ENCODE measurements around the gene R3HDM4. TPM values are rescaled to one million over a fixed set of nuclear protein-coding genes. Genes with fewer than 3 reads are reported as not detected.
A peak's percentile ranks its signal among the peaks of the same experiment; 100 is the strongest.

R3HDM4 gene
- total and polyA plus RNA-seq, 2 donors from 2014 or later, result 47.4 to 71.4 TPM

DNA sequence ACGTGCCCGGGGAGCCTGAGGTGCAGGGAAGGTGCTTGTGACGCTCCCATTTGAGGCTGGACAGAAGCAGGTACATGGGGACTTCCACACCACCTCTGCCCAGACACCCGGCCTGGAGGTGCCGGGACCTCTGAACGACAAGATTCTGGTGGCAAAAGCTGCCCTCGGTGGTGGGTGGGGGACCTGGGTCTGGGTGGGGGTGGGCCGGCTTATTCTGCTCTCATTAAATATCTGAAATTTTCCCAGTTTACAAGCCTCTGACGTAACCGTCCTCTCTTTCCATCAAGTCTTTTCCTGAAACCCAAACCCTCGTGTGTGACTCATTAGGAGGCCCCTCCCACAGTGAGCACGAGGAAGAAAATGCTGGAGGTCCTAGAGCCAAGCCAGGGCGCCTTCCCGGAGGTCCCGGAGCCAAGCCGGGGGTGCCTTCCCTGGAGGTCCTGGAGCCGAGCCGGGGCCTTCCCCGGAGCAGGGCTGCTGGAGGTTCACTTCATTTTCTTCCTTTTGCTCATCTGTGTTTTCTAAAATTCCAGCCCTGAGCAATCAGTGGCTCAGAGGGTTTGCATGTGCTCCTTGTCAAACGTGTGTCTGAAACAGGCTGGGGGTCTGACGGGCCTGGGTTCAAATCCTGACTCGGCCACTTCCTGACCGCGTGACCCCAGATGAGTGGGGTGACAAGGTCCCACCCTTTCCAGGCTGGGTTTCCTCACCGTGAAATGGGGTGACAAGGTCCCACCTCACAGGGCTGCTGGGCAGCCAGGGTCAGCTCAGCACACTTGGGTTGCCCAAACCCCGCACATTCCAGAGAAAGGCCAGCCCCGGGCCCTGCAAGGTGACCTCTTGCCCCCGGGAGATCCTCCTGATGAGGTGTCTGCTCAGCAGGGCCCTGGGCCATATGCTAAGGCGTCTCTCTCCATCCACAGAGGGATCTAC lies 43.5 kb downstream of the R3HDM4 start:
- H3K9me3 ChIP-seq (ENCODE audit: control insufficient read depth in 2 of 3, insufficient read depth in 1 of 3, low read length in 3 of 3), result no peaks in the 10 kb centered on the region
- TF ChIP-seq, protein P1, sequence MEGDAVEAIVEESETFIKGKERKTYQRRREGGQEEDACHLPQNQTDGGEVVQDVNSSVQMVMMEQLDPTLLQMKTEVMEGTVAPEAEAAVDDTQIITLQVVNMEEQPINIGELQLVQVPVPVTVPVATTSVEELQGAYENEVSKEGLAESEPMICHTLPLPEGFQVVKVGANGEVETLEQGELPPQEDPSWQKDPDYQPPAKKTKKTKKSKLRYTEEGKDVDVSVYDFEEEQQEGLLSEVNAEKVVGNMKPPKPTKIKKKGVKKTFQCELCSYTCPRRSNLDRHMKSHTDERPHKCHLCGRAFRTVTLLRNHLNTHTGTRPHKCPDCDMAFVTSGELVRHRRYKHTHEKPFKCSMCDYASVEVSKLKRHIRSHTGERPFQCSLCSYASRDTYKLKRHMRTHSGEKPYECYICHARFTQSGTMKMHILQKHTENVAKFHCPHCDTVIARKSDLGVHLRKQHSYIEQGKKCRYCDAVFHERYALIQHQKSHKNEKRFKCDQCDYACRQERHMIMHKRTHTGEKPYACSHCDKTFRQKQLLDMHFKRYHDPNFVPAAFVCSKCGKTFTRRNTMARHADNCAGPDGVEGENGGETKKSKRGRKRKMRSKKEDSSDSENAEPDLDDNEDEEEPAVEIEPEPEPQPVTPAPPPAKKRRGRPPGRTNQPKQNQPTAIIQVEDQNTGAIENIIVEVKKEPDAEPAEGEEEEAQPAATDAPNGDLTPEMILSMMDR (IDR thresholded peaks at IDR 0.05; ENCODE audit: borderline replicate concordance, extremely low read depth, insufficient read depth), result no peak
- peaks cover 0 to 10% (median 0%) of the 10 kb centered on the region in 3 donors for H3K36me3 ChIP-seq (ENCODE audit: control insufficient read depth in 2 of 3, insufficient read depth in 3 of 3, low read length in 3 of 3)
- no peak overlapping the region for H3K4me3 ChIP-seq (ENCODE audit: low read length in 3 of 3)
- no peaks in the 10 kb centered on the region for H3K27me3 ChIP-seq (ENCODE audit: control insufficient read depth, insufficient read depth, low read length)
- DNase-seq (peak in 1 of 5 donors; percentile 94), FAIRE-seq (no peak)
- peaks cover 0 to 4% (median 0%) of the 10 kb centered on the region in 3 donors for H3K4me1 ChIP-seq (ENCODE audit: control insufficient read depth in 2 of 3, insufficient read depth in 2 of 3, low read depth in 1 of 3, low read length in 3 of 3)
- H3K9ac ChIP-seq (ENCODE audit: low read length in 3 of 3), result no peak overlapping the region
- intact Hi-C loops (cut with DNase I), result no loop called here
- H3K27ac ChIP-seq (ENCODE audit: low read depth in 2 of 2, low read length in 2 of 2), result peak overlapping the region; percentile 34 to 91

DNA sequence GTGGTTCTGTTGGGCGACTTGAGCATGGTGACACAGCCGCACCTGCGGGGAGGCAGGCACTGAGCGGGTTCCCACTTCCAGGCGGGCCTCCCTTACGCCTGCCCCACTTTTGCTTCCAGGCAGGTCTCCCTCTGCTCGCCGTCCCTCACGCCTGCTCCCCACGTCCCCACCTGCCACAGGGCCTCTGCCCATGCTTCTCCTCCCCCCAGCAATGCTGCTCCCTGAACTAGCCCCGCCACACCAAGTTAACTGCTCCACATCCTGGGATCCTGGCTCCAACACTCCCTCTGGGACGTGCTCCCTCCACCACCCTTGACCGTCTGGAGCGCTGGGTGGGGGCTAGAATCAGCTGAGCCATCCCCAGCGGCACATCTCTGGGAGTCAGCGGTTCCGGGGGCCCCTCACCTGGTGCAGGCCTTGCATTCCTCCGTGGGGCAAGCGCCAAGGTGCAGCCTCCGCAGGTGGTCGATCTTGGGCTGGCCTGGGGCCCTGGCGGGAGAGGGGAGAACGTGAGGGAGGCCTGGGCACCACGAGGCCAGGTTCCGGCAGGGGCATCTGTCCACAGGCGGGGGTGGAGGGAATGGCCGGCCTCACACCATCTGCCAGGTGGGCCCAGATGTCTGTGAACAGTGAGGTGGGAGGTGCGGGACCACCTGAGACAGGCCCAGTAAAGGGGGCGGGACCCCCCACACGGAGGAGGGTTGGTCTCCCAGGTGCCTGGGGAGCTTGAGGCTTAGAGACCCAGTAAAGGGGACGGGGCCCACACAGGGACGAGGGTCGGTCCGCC lies 44.4 kb downstream of the R3HDM4 start:
- DNase-seq, result peak in 1 of 5 donors; percentile 85
- FAIRE-seq, result no peak
- Histone ChIP-seq H3K4me3 (ENCODE audit: low read length in 3 of 3) (no peak overlapping the region), H3K4me1 (ENCODE audit: control insufficient read depth in 2 of 3, insufficient read depth in 2 of 3, low read depth in 1 of 3, low read length in 3 of 3) (peaks cover 0 to 8% (median 0%) of the 10 kb centered on the region in 3 donors), H3K27me3 (ENCODE audit: control insufficient read depth, insufficient read depth, low read length) (no peaks in the 10 kb centered on the region), H3K9me3 (ENCODE audit: control insufficient read depth in 2 of 3, insufficient read depth in 1 of 3, low read length in 3 of 3) (no peaks in the 10 kb centered on the region), H3K27ac (ENCODE audit: low read depth in 2 of 2, low read length in 2 of 2) (peak overlapping the region in 1 of 2 donors; percentile 78), H3K9ac (ENCODE audit: low read length in 3 of 3) (no peak overlapping the region), H3K36me3 (ENCODE audit: control insufficient read depth in 2 of 3, insufficient read depth in 3 of 3, low read length in 3 of 3) (peaks cover 0 to 8% (median 0%) of the 10 kb centered on the region in 3 donors)
- intact Hi-C loops (cut with DNase I), result no loop called here
- TF ChIP-seq, protein P1 (IDR thresholded peaks at IDR 0.05; ENCODE audit: borderline replicate concordance, extremely low read depth, insufficient read depth), result no peak

DNA sequence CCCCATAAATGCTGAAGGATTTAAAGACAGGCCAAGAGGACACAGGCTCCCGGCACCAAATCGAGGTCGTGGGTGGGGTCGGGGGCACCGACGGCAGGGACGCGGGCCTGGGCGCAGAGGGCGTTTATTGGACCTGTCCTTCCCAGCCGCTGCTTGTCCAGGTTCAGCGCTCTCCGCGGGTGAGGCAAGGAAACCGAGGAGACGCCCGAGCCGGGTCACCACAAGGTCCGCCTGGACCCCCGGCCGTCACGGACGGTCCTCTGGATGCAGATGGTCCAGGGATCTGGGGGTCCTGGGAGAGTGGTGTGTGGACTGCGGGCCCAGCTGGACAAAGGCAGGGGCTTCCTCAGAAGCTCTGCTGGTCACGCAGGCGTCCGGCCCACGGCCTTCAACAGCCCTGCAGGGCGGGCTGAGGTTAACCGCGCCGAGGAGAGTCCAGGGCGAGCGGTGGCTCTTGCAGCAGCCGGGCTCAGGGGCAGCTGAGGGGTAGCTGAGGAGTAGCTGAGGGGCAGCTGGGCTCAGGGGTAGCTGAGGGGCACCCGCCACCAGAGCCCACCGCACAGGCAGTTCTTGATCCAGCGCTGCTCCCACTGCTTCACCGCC lies 45.1 kb downstream of the R3HDM4 start:
- H3K9me3 ChIP-seq (ENCODE audit: control insufficient read depth in 2 of 3, insufficient read depth in 1 of 3, low read length in 3 of 3), result no peaks in the 10 kb centered on the region
- no peaks in the 10 kb centered on the region for H3K27me3 ChIP-seq (ENCODE audit: control insufficient read depth, insufficient read depth, low read length)
- TF ChIP-seq, protein P1 (IDR thresholded peaks at IDR 0.05; ENCODE audit: borderline replicate concordance, extremely low read depth, insufficient read depth), result no peak
- peaks cover 0 to 4% (median 0%) of the 10 kb centered on the region in 3 donors for H3K36me3 ChIP-seq (ENCODE audit: control insufficient read depth in 2 of 3, insufficient read depth in 3 of 3, low read length in 3 of 3)
- no peak for FAIRE-seq
- intact Hi-C loops (cut with DNase I), result no loop called here
- peak in 1 of 5 donors; percentile 79 for DNase-seq
- no peak overlapping the region for H3K9ac ChIP-seq (ENCODE audit: low read length in 3 of 3)
- H3K4me1 ChIP-seq (ENCODE audit: control insufficient read depth in 2 of 3, insufficient read depth in 2 of 3, low read depth in 1 of 3, low read length in 3 of 3), result peaks cover 0 to 10% (median 0%) of the 10 kb centered on the region in 3 donors
- no peak overlapping the region for H3K4me3 ChIP-seq (ENCODE audit: low read length in 3 of 3)
- no peak overlapping the region for H3K27ac ChIP-seq (ENCODE audit: low read depth in 2 of 2, low read length in 2 of 2)
